D341Med (cell line): ENCODE measurements around the gene VPS16.
A peak's percentile ranks its signal among the peaks of the same experiment; 100 is the strongest.
"Not testable (repeated sequence)": the region's sequence is repeated elsewhere in the genome, so short reads cannot be mapped to it uniquely, and the experiment has no call there.

ENCODE experiments used
- DNase-seq: peaks from one replicate; pipeline ENCODE4 v3.0.0; 2012; ENCODE audit warnings: low spot score

The VPS16 gene

GRCh38 chr20:2871661-2872458 is 31.3 kb downstream of the VPS16 start:
- no peak for DNase-seq

DNA sequence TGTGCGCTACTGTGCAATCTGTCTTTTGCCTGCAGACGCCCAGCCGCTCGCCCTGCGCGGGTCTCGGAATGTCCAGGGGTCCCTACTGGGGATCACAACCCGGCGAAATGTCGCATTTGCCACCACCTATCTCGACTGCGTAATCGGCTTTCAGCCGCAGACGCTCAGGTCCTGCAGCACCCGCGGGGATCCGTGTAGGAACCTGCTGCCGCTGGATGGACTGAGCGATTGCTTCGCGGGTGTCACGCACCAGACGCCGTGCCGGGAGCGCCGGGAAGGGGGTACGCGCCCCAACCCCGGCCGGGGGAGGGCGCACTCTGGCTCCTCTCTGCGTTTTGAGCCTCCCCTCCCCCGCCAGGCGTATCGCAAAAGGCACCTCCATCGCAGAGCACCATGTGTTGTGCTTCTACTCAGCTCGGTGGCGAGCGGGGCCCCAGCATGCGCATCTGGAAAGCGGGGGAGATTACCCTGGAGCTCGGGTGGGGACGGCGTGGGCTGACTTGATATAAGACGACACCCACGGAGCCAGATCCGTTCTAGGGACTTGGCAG is 32.0 kb downstream of the VPS16 start:
- peak; percentile 79 for DNase-seq

GRCh38 chr20:2873010-2873746 is 32.6 kb downstream of the VPS16 start, which contains the start of gene PTPRA:
Gene PTPRA (plus strand): TSS chr20:2873481. CDS start chr20:2964278, 90,797 bp downstream.
- DNase-seq, result peak; percentile 99

DNA sequence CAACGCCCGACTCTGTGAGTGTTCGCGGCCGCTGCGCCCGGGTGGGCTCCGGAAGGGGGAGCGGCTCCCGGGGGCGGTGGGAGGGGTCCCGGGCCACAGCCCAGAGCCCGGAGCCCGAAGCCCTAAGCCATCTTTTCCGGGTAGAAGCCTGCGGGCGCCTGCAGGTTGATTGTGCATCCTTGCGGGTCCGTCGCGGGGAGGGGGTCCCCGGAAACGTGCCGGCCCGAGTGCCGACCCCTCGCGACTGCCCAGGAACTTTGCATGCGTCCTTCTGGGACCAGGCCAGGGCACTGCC is 33.1 kb downstream of the VPS16 start:
- DNase-seq, result no peak

- DNase-seq, result no peak
Observed at GRCh38 chr20:2874456-2874855, 33.9 kb downstream of the VPS16 start.

DNA sequence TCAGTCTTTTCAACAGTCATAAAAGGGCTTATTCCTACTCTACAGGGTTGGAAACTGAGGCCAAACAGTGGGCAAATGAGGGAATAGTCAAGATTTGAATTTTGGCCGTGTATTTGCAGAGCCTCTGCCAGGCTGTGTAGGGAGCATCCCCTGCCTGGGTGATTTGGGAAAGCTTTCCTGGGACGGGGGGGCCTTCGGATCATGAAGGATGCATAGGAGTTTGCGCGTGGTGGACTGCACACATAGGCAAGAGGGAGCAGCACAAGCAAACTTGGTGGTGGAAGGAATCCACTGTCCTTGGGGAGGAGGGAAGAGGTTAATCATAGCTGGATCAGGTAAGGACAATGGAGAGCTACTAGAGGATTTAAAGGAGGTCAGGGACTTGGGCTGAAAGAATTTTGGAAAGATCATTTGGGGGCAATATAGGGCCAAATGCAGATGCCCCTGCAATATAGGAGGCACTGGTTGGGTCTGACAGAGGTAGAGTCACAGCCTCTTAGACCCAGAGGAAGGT is 35.2 kb downstream of the VPS16 start:
- DNase-seq, result no peak

- no peak for DNase-seq
Observed at GRCh38 chr20:2878515-2878914, 38.0 kb downstream of the VPS16 start.

DNA sequence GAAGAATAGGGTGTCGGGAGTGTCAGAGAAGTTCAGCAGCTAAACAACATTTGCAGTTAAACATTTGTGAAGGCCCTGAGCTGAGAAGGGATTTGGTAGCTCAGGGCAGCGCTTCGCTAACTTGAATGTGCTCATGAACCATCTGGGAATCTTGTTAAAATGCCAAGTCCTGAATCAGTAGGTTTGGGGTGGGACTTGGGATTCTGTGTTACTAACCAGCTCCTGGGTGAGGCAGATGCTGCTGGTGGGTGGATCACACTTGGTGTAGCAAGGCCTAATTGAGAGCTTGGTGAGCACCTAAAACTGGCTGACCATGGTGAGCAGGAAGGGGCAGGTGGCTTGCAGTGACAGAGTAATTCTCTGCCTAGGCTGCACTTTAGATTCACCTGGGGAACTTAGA is 38.6 kb downstream of the VPS16 start:
- DNase-seq, result peak; percentile 58

DNA sequence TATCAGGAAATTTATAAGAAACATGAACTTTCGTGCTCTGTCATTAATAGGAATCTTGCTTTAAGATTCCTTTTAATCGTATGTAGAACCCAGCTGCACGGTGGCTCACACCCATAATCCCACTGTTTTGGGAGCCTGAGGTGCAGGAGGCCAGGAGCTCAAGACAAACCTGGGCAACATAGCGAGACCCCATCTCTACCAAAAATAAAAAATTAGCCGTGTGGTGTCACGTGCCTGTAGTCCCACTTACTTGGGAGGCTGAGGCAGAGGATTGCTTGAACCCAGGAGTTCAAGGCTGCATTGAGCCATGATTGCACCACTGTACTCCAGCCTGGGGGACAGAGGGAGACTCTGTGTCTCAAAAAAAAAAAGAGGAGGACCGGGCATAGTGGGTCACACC is 40.1 kb downstream of the VPS16 start:
- DNase-seq, result no peak

DNA sequence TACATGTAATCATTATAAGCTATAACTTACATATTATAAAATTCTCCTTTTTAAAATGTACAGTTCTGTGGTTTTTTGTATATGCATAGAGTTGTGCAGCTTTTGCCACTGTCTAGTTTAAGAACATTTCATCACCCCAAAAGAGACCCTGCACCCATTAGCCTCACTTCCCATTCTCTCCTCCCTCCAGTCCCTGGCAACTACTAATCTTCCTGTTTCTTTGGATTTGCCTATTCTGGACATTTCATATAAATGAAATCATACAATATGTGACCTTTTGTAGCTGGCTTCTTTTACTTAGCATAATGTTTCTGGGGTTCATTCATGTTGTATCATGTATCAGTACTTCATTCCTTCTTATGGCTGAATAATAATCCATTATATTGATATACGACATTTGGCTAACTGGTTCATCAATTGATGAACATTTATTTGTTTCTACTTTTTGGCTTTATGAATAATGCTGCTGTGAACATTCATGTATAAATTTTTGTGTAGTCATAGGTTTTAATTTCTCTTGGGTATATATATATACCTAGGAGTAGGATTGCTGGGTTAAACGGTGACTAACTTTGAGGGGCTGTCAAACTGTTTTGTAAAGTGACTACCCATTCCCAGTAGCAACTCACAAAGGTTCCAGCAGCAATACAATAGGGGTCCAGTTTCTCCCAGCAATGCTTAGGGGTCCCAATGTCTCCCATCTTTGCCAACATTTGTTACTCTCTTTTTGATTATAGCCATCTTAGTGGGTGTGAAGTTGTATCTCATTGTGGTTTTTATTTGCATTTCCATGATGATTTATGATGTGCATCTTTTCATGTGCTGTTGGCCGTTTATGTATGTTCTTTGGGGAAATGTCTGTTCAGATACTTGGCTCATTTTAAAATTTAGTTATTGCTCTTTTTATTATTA is 43.4 kb downstream of the VPS16 start:
- no peak for DNase-seq

- DNase-seq, result no peak
Observed at GRCh38 chr20:2887715-2888114, 47.2 kb downstream of the VPS16 start.

GRCh38 chr20:2888224-2888955 is 47.8 kb downstream of the VPS16 start:
- no peak for DNase-seq

- DNase-seq, result no peak
Observed at GRCh38 chr20:2889209-2889608, 48.7 kb downstream of the VPS16 start.

- DNase-seq, result no peak
Observed at GRCh38 chr20:2889797-2890196, 49.3 kb downstream of the VPS16 start.

GRCh38 chr20:2890742-2891141 is 50.2 kb downstream of the VPS16 start:
- DNase-seq, result no peak

- no peak for DNase-seq
Observed at GRCh38 chr20:2891343-2891742, 50.8 kb downstream of the VPS16 start.

DNA sequence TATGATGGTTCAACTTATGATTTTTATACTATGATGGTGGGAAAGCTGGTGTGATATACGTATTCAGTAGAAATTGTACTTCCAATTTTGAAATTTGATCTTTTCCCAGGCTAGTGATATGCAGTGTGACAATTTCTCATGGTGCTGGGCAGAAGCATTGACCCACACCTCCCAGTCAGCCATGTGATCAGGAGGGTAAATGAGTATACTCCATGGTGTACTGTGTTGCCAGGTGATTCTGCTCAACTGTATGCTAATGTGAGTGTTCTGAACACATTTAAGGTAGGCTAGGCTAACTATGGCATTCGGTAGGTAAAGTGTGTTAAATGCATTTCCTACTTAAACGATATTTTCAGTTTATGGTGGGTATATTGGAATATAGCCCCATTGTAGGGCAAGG is 51.8 kb downstream of the VPS16 start:
- DNase-seq, result no peak

GRCh38 chr20:2894221-2894620 is 53.7 kb downstream of the VPS16 start:
- DNase-seq, result no peak

DNA sequence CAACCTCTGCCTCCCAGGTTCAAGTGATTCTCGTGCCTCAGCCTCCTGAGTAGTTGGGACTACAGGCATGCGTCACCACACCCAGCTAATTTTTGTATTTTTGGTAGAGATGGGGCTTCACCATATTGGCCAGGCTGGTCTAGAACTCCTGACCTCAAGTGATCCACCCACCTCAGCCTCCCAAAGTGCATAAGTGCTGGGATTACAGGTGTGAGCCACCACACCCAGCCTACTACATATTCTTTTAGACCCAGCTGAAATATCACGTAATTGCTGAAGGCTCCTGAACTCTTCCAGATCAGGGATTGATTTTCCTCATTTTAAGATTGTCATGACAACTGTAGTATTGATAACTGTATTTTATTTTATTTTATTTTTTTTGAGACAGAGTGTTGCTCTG is 54.6 kb downstream of the VPS16 start:
- DNase-seq, result not testable (repeated sequence)

GRCh38 chr20:2899243-2899642 is 58.7 kb downstream of the VPS16 start:
- no peak for DNase-seq

GRCh38 chr20:2900845-2901592 is 60.5 kb downstream of the VPS16 start:
- DNase-seq, result no peak
